Parathyroid adenoma (tissue), 2 donors: ENCODE data around the gene MB21D2.
"Not testable (repeated sequence)": the region's sequence is repeated elsewhere in the genome, so short reads cannot be mapped to it uniquely, and the experiment has no call there.

Experiments
- H2AFZ ChIP-seq: fragments of 300-600 bp; sonication (generic); one replicate; pipeline ENCODE4 v1.7.0; 2017; ENCODE audit warnings: antibody characterized with exemption, mild to moderate bottlenecking
- H3K27ac ChIP-seq: fragments of 300-600 bp; sonication (generic); one replicate; pipeline ENCODE4 v1.7.0; 2017
- H3K27me3 ChIP-seq: fragments of 300-600 bp; sonication (generic); one replicate; pipeline ENCODE4 v1.7.0; 2017; ENCODE audit warnings: low read length; ENCODE audit not compliant: control insufficient read depth, insufficient read depth
- H3K36me3 ChIP-seq: fragments of 300-600 bp; sonication (generic); one replicate; pipeline ENCODE4 v1.7.0; 2017; ENCODE audit warnings: low read length; ENCODE audit not compliant: control insufficient read depth, insufficient read depth
- H3K4me1 ChIP-seq: fragments of 300-600 bp; sonication (generic); one replicate; pipeline ENCODE4 v1.7.0; 2017; ENCODE audit warnings: control low read depth
- H3K4me2 ChIP-seq: fragments of 300-600 bp; sonication (generic); one replicate; pipeline ENCODE4 v1.7.0; 2017; ENCODE audit warnings: low read length
- H3K4me3 ChIP-seq: fragments of 300-600 bp; sonication (generic); one replicate; pipeline ENCODE4 v1.7.0; 2017; ENCODE audit warnings: low read depth, low read length
- H3K79me2 ChIP-seq: fragments of 300-600 bp; sonication (generic); one replicate; pipeline ENCODE4 v1.7.0; 2017; ENCODE audit warnings: control low read depth
- H3K9ac ChIP-seq: fragments of 300-600 bp; sonication (generic); one replicate; pipeline ENCODE4 v1.7.0; 2017; ENCODE audit warnings: mild to moderate bottlenecking
- H3K9me3 ChIP-seq: fragments of 300-600 bp; sonication (generic); one replicate; pipeline ENCODE4 v1.7.0; 2017; ENCODE audit warnings: low read length; ENCODE audit not compliant: control insufficient read depth
- TF ChIP-seq, protein P1 (sequence below): fragments of 300-600 bp; sonication (generic); IDR thresholded peaks from one replicate; pipeline ENCODE4 v1.7.0; 2017; ENCODE audit warnings: antibody characterized with exemption, mild to moderate bottlenecking
- donor health status: primary hyperparathyroidism.

The MB21D2 gene

DNA sequence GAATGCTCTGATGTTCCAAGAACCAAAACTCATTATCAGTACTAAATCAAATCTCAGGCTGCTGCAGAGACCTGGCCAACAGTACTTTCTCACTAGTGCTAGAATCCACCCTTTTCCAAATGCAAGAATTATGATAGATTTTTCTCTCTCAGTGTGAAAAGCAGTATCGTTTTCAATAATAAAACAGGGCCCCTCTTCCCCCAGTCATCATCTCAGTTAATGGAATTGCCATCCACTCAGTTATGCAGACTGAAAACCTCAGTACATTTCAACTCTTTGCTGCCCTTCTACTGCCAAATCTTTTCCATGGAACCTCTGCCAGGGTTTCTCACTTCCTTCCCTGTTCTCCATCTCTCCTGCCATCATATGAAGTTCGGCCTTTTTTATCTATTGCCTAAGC is 117.9 kb downstream of the MB21D2 start:
- no peak overlapping the region for H3K9ac ChIP-seq
- no peaks in the 10 kb centered on the region for H3K79me2 ChIP-seq
- H2AFZ ChIP-seq = no peak overlapping the region
- no peaks in the 10 kb centered on the region for H3K27me3 ChIP-seq
- no peak overlapping the region for H3K4me2 ChIP-seq
- peaks cover 5% of the 10 kb centered on the region for H3K4me1 ChIP-seq
- no peaks in the 10 kb centered on the region for H3K9me3 ChIP-seq
- no peak overlapping the region for H3K4me3 ChIP-seq
- H3K27ac ChIP-seq = no peak overlapping the region
- no peaks in the 10 kb centered on the region for H3K36me3 ChIP-seq
- TF ChIP-seq, protein P1, sequence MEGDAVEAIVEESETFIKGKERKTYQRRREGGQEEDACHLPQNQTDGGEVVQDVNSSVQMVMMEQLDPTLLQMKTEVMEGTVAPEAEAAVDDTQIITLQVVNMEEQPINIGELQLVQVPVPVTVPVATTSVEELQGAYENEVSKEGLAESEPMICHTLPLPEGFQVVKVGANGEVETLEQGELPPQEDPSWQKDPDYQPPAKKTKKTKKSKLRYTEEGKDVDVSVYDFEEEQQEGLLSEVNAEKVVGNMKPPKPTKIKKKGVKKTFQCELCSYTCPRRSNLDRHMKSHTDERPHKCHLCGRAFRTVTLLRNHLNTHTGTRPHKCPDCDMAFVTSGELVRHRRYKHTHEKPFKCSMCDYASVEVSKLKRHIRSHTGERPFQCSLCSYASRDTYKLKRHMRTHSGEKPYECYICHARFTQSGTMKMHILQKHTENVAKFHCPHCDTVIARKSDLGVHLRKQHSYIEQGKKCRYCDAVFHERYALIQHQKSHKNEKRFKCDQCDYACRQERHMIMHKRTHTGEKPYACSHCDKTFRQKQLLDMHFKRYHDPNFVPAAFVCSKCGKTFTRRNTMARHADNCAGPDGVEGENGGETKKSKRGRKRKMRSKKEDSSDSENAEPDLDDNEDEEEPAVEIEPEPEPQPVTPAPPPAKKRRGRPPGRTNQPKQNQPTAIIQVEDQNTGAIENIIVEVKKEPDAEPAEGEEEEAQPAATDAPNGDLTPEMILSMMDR = no peak

DNA sequence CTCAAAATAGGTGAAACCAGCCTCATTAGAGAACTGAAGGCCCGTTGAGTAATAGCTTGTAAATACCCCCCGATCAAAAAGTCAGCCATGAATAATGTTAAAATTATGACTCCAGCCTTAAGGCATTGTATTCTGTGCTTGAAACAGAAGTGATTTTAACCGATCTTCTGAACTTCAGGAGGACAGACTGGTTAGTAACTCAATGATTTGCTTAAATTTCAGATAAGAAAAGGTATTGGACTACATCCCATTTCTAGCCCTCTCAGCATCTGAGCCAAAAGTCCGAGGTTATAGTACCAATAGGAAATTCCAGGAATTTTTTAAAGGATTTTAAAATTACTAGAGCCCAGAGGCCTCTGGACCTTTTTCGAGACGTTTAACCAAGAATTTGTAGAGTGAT is 122.6 kb downstream of the MB21D2 start:
- TF ChIP-seq, protein P1 = no peak
- Histone ChIP-seq H3K4me3 (no peak overlapping the region), H3K9me3 (no peaks in the 10 kb centered on the region), H3K79me2 (no peaks in the 10 kb centered on the region), H2AFZ (no peak overlapping the region), H3K4me2 (no peak overlapping the region), H3K4me1 (no peaks in the 10 kb centered on the region), H3K9ac (no peak overlapping the region), H3K36me3 (no peaks in the 10 kb centered on the region), H3K27me3 (no peaks in the 10 kb centered on the region), H3K27ac (no peak overlapping the region)

DNA sequence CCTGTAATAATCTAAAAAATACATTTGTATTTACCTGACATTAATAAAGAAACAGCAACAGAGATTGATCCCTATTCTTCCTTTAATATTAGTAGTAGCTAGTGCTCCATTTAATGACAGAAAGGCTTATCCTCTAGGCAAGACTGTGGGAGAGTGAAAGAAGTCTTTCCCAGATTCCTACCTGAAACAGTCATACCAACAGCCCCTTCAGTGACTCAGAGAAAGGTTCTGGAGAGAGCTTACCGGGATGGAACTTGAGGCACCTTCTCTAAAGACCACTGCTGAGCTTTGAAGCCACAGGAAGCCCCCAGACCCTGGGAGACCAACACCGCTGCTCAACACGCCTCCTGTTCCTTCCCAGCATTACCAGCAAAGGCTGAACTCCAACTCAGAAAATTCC is 123.4 kb downstream of the MB21D2 start:
- H3K27ac ChIP-seq = no peak overlapping the region
- no peak overlapping the region for H3K9ac ChIP-seq
- H3K79me2 ChIP-seq = no peaks in the 10 kb centered on the region
- H3K27me3 ChIP-seq = no peaks in the 10 kb centered on the region
- H2AFZ ChIP-seq = no peak overlapping the region
- H3K4me1 ChIP-seq = no peaks in the 10 kb centered on the region
- H3K4me2 ChIP-seq = no peak overlapping the region
- H3K4me3 ChIP-seq = no peak overlapping the region
- TF ChIP-seq, protein P1 = no peak
- H3K9me3 ChIP-seq = no peaks in the 10 kb centered on the region
- H3K36me3 ChIP-seq = no peaks in the 10 kb centered on the region

DNA sequence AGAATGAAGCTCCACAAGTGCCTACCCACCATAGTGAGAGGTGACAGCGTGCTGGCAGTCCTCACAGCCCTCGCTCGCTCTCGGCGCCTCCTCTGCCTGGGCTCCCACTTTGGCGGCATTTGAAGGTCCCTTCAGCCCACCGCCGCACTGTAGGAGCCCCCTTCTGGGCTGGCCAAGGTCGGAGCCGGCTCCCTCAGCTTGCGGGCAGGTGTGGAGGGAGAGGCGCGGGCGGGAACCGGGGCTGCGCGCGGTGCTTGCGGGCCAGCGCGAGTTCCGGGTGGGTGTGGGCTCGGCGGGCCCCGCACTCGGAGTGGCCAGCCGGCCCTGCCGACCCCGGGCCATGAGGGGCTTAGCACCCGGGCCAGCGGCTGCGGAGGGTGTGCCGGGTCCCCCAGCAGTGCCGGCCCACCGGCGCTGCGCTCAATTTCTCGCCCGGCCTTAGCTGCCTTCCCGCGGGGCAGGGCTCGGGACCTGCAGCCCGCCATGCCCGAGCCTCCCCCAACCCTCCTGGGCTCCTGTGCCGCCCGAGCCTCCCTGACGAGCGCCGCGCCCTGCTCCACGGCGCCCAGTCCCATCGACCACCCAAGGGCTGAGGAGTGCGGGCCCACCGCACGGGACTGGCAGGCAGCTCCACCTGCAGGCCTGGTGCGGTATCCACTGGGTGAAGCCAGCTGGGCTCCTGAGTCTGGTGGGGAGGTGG is 128.7 kb downstream of the MB21D2 start:
- H3K27ac ChIP-seq, H3K36me3 ChIP-seq, H3K4me1 ChIP-seq, H3K79me2 ChIP-seq, H3K4me2 ChIP-seq, H3K27me3 ChIP-seq, H3K4me3 ChIP-seq, H3K9ac ChIP-seq, H3K9me3 ChIP-seq, H2AFZ ChIP-seq: not testable (repeated sequence)

DNA sequence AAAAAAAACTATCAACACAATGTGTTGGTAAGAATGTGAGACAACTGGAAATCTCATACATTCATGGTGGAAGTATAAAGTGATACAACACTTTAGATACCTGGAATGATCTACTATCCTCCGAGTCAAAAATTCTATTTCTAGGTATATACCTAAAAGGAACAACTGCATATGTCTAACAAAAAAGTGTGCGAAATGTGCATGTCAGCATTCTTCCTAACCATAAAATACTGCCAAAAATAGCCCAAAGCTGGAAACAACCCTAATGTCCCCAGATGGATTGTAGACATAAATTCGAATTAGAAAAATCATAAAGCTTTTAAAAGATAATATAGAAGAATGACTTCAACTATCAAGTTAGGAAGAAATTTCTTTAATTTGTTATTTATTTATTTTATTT is 139.1 kb downstream of the MB21D2 start:
- H3K4me3 ChIP-seq = no peak overlapping the region
- no peak overlapping the region for H3K9ac ChIP-seq
- H3K36me3 ChIP-seq = no peaks in the 10 kb centered on the region
- TF ChIP-seq, protein P1 = no peak
- no peaks in the 10 kb centered on the region for H3K9me3 ChIP-seq
- no peak overlapping the region for H2AFZ ChIP-seq
- no peaks in the 10 kb centered on the region for H3K27me3 ChIP-seq
- H3K4me1 ChIP-seq = no peaks in the 10 kb centered on the region
- no peaks in the 10 kb centered on the region for H3K79me2 ChIP-seq
- H3K27ac ChIP-seq = no peak overlapping the region
- no peak overlapping the region for H3K4me2 ChIP-seq

DNA sequence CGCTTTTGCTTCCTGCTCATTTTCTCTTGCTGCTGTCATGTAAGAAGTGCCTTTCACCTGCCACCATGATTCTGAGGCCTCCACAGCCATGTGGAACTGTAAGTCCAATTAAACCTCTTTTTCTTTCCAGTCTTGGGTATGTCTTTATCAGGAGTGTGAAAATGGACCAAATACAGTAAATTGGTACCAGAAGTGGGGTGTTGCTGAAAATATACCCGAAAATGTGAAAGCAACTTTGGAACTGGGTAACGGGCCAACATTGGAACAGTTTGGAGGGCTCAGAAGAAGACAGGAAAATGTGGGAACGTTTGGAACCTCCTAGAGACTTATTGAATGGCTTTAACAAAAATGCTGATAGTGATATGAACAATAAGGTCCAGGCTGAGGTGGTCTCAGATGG is 143.3 kb downstream of the MB21D2 start:
- not testable (repeated sequence) for H3K27me3 ChIP-seq, H2AFZ ChIP-seq, H3K9me3 ChIP-seq, H3K4me2 ChIP-seq, H3K9ac ChIP-seq, H3K4me3 ChIP-seq, H3K27ac ChIP-seq, H3K36me3 ChIP-seq, H3K4me1 ChIP-seq, H3K79me2 ChIP-seq
